Skeletal muscle satellite cell (primary cell): Measurements from ENCODE around the gene TYROBP.
"Not testable (repeated sequence)": the region's sequence is repeated elsewhere in the genome, so short reads cannot be mapped to it uniquely, and the experiment has no call there.

Source experiments
- H3K27me3 ChIP-seq: 2 replicates; pipeline ENCODE4 v1.7.0; 2013; ENCODE audit warnings: low read length; ENCODE audit not compliant: control insufficient read depth, insufficient read depth
- H3K36me3 ChIP-seq: 2 replicates; pipeline ENCODE4 v1.7.0; 2013; ENCODE audit warnings: mild to moderate bottlenecking, control low read depth, low read length; ENCODE audit not compliant: insufficient read depth
- H3K4me1 ChIP-seq: 2 replicates; pipeline ENCODE4 v1.7.0; 2013; ENCODE audit warnings: low read length; ENCODE audit not compliant: control insufficient read depth, insufficient read depth
- H3K4me2 ChIP-seq: 2 replicates; pipeline ENCODE4 v1.7.0; 2013; ENCODE audit warnings: mild to moderate bottlenecking, low read length
- H3K4me3 ChIP-seq: 2 replicates; pipeline ENCODE4 v1.7.0; 2013; ENCODE audit warnings: low read length
- H3K9ac ChIP-seq: 2 replicates; pipeline ENCODE4 v1.7.0; 2013; ENCODE audit warnings: mild to moderate bottlenecking, low read depth, low read length, moderate library complexity
- H3K9me3 ChIP-seq: replicated peaks from 2 replicates; pipeline ENCODE4 v1.7.0; 2013; ENCODE audit warnings: mild to moderate bottlenecking, control low read depth, low read length

Gene TYROBP

GRCh38 chr19:35879770-35880317, 28.3 kb downstream of the TYROBP start:
- Histone ChIP-seq H3K9me3 (no peaks in the 10 kb centered on the region), H3K9ac (no peak overlapping the region), H3K27me3 (peaks cover 4% of the 10 kb centered on the region), H3K4me2 (peak overlapping the region; percentile 13), H3K4me3 (no peak overlapping the region), H3K4me1 (peaks cover 5% of the 10 kb centered on the region), H3K36me3 (no peaks in the 10 kb centered on the region)

- H3K9ac ChIP-seq: no peak overlapping the region
- H3K9me3 ChIP-seq: no peaks in the 10 kb centered on the region
- H3K27me3 ChIP-seq: peaks cover 4% of the 10 kb centered on the region
- H3K4me2 ChIP-seq: no peak overlapping the region
- no peak overlapping the region for H3K4me3 ChIP-seq
- H3K36me3 ChIP-seq: no peaks in the 10 kb centered on the region
- H3K4me1 ChIP-seq: peaks cover 5% of the 10 kb centered on the region
Observed at GRCh38 chr19:35879068-35879467, 29.0 kb downstream of the TYROBP start.

GRCh38 chr19:35874392-35874930, 33.6 kb downstream of the TYROBP start:
- no peak overlapping the region for H3K4me3 ChIP-seq
- peaks cover 9% of the 10 kb centered on the region for H3K27me3 ChIP-seq
- H3K9ac ChIP-seq: no peak overlapping the region

GRCh38 chr19:35872180-35872579, 35.9 kb downstream of the TYROBP start:
- no peaks in the 10 kb centered on the region for H3K36me3 ChIP-seq
- no peaks in the 10 kb centered on the region for H3K9me3 ChIP-seq
- H3K9ac ChIP-seq: no peak overlapping the region
- H3K4me3 ChIP-seq: no peak overlapping the region
- peaks cover 14% of the 10 kb centered on the region for H3K27me3 ChIP-seq
- H3K4me1 ChIP-seq: peaks cover 16% of the 10 kb centered on the region
- H3K4me2 ChIP-seq: no peak overlapping the region

More at GRCh38 chr19:35874392-35874930, 33.6 kb downstream of the TYROBP start:
- H3K36me3 ChIP-seq: no peaks in the 10 kb centered on the region
- peaks cover 9% of the 10 kb centered on the region for H3K4me1 ChIP-seq
- no peaks in the 10 kb centered on the region for H3K9me3 ChIP-seq
- no peak overlapping the region for H3K4me2 ChIP-seq

- peaks cover 16% of the 10 kb centered on the region for H3K4me1 ChIP-seq
- no peak overlapping the region for H3K4me2 ChIP-seq
- no peak overlapping the region for H3K4me3 ChIP-seq
- peaks cover 16% of the 10 kb centered on the region for H3K27me3 ChIP-seq
- H3K9me3 ChIP-seq: no peaks in the 10 kb centered on the region
- no peaks in the 10 kb centered on the region for H3K36me3 ChIP-seq
- no peak overlapping the region for H3K9ac ChIP-seq
Observed at GRCh38 chr19:35871611-35872010, 36.5 kb downstream of the TYROBP start.

- Histone ChIP-seq H3K4me2 (no peak overlapping the region), H3K4me3 (no peak overlapping the region), H3K9ac (no peak overlapping the region), H3K27me3 (peaks cover 22% of the 10 kb centered on the region), H3K9me3 (no peaks in the 10 kb centered on the region), H3K4me1 (peaks cover 16% of the 10 kb centered on the region), H3K36me3 (no peaks in the 10 kb centered on the region)
Observed at GRCh38 chr19:35870798-35871197, 37.3 kb downstream of the TYROBP start.

- H3K9ac ChIP-seq, H3K9me3 ChIP-seq, H3K36me3 ChIP-seq: not testable (repeated sequence)
- H3K4me1 ChIP-seq: peaks cover 16% of the 10 kb centered on the region
- peaks cover 27% of the 10 kb centered on the region for H3K27me3 ChIP-seq
- H3K4me2 ChIP-seq: peak overlapping the region; percentile 79
- peak overlapping the region; percentile 29 for H3K4me3 ChIP-seq
Observed at GRCh38 chr19:35870124-35870736, 37.9 kb downstream of the TYROBP start.

- H3K4me2 ChIP-seq: peak overlapping the region; percentile 79
- H3K36me3 ChIP-seq: no peaks in the 10 kb centered on the region
- no peak overlapping the region for H3K9ac ChIP-seq
- H3K4me1 ChIP-seq: peaks cover 16% of the 10 kb centered on the region
- H3K27me3 ChIP-seq: peaks cover 31% of the 10 kb centered on the region
- peak overlapping the region; percentile 29 for H3K4me3 ChIP-seq
- H3K9me3 ChIP-seq: no peaks in the 10 kb centered on the region
Observed at GRCh38 chr19:35869327-35870123, 38.6 kb downstream of the TYROBP start.

- no peaks in the 10 kb centered on the region for H3K36me3 ChIP-seq
- peaks cover 37% of the 10 kb centered on the region for H3K27me3 ChIP-seq
- H3K4me1 ChIP-seq: peaks cover 16% of the 10 kb centered on the region
- H3K9me3 ChIP-seq: no peaks in the 10 kb centered on the region
- H3K4me2 ChIP-seq: peak overlapping the region; percentile 79
- peak overlapping the region; percentile 26 for H3K9ac ChIP-seq
- H3K4me3 ChIP-seq: peak overlapping the region; percentile 59
Observed at GRCh38 chr19:35868823-35869326, 39.2 kb downstream of the TYROBP start.

- Histone ChIP-seq H3K9me3 (no peaks in the 10 kb centered on the region), H3K4me3 (peak within 1 kb of the TSS; percentile 59), H3K9ac (peak within 1 kb of the TSS; percentile 26), H3K36me3 (no peaks in the 10 kb centered on the region), H3K27me3 (peaks cover 37% of the 10 kb centered on the region), H3K4me2 (peak within 1 kb of the TSS; percentile 79), H3K4me1 (peaks cover 16% of the 10 kb centered on the region)
Observed at GRCh38 chr19:35868172-35868822, 39.8 kb downstream of the TYROBP start, which contains the start of gene APLP1. Gene APLP1, plus strand, starts transcription at chr19:35868574. Its CDS starts 63 bp downstream, at chr19:35868637.

- Histone ChIP-seq H3K4me3 (no peak overlapping the region), H3K9ac (no peak overlapping the region), H3K36me3 (no peaks in the 10 kb centered on the region), H3K4me2 (no peak overlapping the region), H3K4me1 (no peaks in the 10 kb centered on the region), H3K9me3 (no peaks in the 10 kb centered on the region), H3K27me3 (peaks cover 77% of the 10 kb centered on the region)
Observed at GRCh38 chr19:35863018-35863417, 45.1 kb downstream of the TYROBP start.
